ENCODE measurements around the gene BST2. TPM values are rescaled to one million over a fixed set of nuclear protein-coding genes. Genes with fewer than 3 reads are reported as not detected.

Gene BST2
- total RNA-seq, 3 donors from 2014 or later: 90.1 to 131 (median 127) TPM

DNA sequence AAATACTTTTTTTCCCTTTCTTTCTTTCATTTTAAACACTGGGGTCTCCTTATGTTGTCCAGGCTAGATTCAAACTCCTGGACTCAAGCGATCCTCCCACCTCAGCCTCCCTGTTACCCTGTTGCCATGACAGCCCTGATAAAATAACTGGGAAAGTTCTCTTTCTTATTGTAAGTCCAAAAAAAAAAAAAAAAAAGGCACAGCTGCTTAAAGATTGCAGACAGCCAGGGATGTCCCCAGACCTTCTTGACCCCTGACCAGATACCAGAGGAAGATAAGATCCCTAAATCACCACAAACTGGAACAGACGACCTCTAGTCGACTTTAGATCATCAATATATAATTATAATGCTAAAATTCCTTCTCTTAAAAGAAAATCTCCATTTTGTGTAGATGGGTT lies 13.3 kb upstream of the BST2 start:
- Histone ChIP-seq H3K4me1 (no peaks in the 10 kb centered on the region), H3K36me3 (no peaks in the 10 kb centered on the region), H3K4me3 (no peak overlapping the region), H3K9me3 (no peaks in the 10 kb centered on the region), H3K27me3 (no peaks in the 10 kb centered on the region), H3K27ac (no peak overlapping the region)
- intact Hi-C loops (cut with DNase I; ENCODE audit: low total_unique reads): loop anchor here (1.0 kb wide), 1 partner anchor 16 kb away; no protein-coding TSS in a partner anchor
- no peak for TF ChIP-seq POLR2AphosphoS5 (IDR thresholded peaks at IDR 0.05)
- TF ChIP-seq POLR2A (IDR thresholded peaks at IDR 0.05): no peak
- no peak for TF ChIP-seq CTCF (IDR thresholded peaks at IDR 0.05)
- no peak for DNase-seq (ENCODE audit: low spot score in 2 of 2)

DNA sequence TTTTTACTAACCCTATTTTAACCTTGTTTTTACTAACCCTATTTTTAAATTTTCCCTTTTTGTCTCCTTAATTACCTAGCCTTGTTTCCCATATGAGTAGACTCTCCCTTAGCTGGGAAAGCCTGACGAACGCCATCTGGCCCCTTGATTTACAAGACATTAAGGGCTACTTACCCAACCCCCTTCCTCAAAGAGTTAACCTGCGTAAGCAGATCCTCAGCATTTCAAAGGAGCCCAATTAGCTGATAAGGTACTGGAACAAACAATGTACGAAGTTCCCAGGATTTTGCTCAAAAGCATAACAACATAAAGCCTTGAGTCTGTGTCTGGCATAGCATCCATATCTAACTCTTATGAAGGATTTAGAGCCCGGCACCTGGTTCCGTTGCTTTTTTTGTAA lies 9.7 kb upstream of the BST2 start:
- TF ChIP-seq POLR2A (IDR thresholded peaks at IDR 0.05): no peak
- TF ChIP-seq POLR2AphosphoS5 (IDR thresholded peaks at IDR 0.05): no peak
- TF ChIP-seq CTCF (IDR thresholded peaks at IDR 0.05): no peak
- no peaks in the 10 kb centered on the region for H3K4me1 ChIP-seq
- H3K4me3 ChIP-seq: no peak overlapping the region
- intact Hi-C loops (cut with DNase I; ENCODE audit: low total_unique reads): no loop called here
- DNase-seq (ENCODE audit: low spot score in 2 of 2): no peak
- no peaks in the 10 kb centered on the region for H3K9me3 ChIP-seq
- no peak overlapping the region for H3K27ac ChIP-seq
- H3K27me3 ChIP-seq: no peaks in the 10 kb centered on the region
- no peaks in the 10 kb centered on the region for H3K36me3 ChIP-seq

DNA sequence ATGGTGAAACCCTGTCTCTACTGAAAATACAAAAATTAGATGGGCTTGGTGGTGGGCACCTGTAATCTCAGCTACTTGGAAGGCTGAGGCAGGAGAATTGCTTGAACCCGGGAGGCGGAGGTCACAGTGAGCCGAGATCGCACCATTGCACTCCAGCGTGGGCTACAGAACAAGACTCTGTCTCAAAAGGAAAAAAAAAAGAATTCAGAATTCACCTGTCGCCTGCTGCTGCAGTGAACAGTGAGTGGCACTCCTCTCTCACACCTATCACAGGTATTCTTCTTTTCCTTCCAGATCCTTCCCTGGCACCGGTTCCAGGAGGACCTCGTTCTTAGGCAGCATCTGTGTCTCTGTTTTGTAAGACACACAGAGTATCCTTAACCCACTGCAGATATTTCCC lies 8.7 kb upstream of the BST2 start:
- no peak for DNase-seq (ENCODE audit: low spot score in 2 of 2)
- H3K36me3 ChIP-seq: no peaks in the 10 kb centered on the region
- H3K9me3 ChIP-seq: no peaks in the 10 kb centered on the region
- H3K4me3 ChIP-seq: no peak overlapping the region
- H3K27me3 ChIP-seq: no peaks in the 10 kb centered on the region
- no peak for TF ChIP-seq POLR2AphosphoS5 (IDR thresholded peaks at IDR 0.05)
- no peak for TF ChIP-seq CTCF (IDR thresholded peaks at IDR 0.05)
- TF ChIP-seq POLR2A (IDR thresholded peaks at IDR 0.05): no peak
- intact Hi-C loops (cut with DNase I; ENCODE audit: low total_unique reads): no loop called here
- no peaks in the 10 kb centered on the region for H3K4me1 ChIP-seq
- H3K27ac ChIP-seq: no peak overlapping the region

DNA sequence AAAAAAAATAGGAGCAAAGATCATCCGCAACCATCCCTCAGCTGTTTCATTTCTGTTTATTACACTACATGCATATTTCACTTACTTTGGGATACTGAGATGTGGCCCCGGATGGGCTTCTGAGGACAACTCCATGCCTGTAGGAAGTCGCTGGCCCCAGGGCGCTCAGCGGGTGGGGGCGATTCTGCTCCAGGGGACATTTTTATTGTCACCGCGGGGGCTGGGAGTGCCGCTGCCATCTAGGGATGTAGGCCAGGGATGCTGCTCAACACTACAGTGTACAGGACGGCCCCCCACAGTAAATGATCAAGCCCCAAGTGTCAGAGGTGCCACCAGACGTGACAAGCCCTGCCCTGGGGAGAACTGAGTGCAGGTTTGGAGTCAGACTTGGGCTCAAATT lies 6.4 kb upstream of the BST2 start:
- no peak overlapping the region for H3K4me3 ChIP-seq
- no peak for TF ChIP-seq POLR2A (IDR thresholded peaks at IDR 0.05)
- intact Hi-C loops (cut with DNase I; ENCODE audit: low total_unique reads): no loop called here
- peaks cover 0 to 1% of the 10 kb centered on the region in 2 donors for H3K4me1 ChIP-seq
- no peak overlapping the region for H3K27ac ChIP-seq
- H3K36me3 ChIP-seq: no peaks in the 10 kb centered on the region
- DNase-seq (ENCODE audit: low spot score in 2 of 2): no peak
- no peaks in the 10 kb centered on the region for H3K27me3 ChIP-seq
- H3K9me3 ChIP-seq: no peaks in the 10 kb centered on the region

DNA sequence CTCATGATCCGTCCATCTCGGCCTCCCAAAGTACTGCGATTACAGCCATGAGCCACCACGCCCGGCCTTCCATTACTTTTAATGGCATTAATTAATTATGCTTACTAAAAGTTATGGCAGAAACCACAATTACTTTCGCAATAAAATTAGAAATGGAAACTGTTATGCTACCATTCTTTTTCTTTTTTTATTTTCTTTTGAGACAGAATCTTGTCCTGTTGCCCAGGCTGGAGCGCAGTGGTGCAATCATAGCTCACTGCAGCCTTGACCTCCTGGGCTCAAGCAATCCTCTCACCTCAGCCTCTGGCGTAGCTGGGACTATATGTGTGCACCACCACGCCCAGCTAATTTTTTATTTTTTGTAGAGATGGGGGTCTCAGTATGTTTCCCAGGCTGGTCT lies 4.6 kb upstream of the BST2 start:
- no peak overlapping the region for H3K27ac ChIP-seq
- no peak for TF ChIP-seq CTCF (IDR thresholded peaks at IDR 0.05)
- intact Hi-C loops (cut with DNase I; ENCODE audit: low total_unique reads): no loop called here

DNA sequence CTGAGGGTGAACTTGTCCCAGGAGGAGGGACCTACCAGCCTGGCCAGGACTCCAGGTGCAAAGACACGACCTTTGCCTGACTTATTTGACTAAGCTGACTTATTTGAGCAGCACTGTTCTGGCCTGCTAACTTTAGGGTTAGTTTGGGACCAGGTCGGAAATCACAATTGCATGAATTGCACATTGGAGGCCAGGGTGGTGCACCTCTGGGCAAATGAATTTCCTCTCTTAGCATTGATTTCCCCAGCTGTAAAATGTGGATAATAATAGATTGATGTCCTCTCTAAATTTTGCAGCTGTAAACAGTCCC lies 1.4 kb upstream of the BST2 start:
- Histone ChIP-seq H3K4me3 (peak overlapping the region in 2 of 3 donors; percentile 54 to 68), H3K27ac (peak overlapping the region; percentile 77 to 88), H3K4me1 (peaks cover 0 to 12% of the 10 kb centered on the region in 2 donors), H3K9me3 (no peaks in the 10 kb centered on the region), H3K27me3 (no peaks in the 10 kb centered on the region), H3K36me3 (no peaks in the 10 kb centered on the region)
- TF ChIP-seq POLR2A (IDR thresholded peaks at IDR 0.05): no peak
- TF ChIP-seq CTCF (IDR thresholded peaks at IDR 0.05): no peak
- no peak for TF ChIP-seq POLR2AphosphoS5 (IDR thresholded peaks at IDR 0.05)
- intact Hi-C loops (cut with DNase I; ENCODE audit: low total_unique reads): no loop called here
- no peak for DNase-seq (ENCODE audit: low spot score in 2 of 2)

More for the DNA sequence above, 4.6 kb upstream of the BST2 start:
- Histone ChIP-seq H3K4me1 (peaks cover 0 to 12% of the 10 kb centered on the region in 2 donors), H3K4me3 (no peak overlapping the region), H3K27me3 (no peaks in the 10 kb centered on the region), H3K9me3 (no peaks in the 10 kb centered on the region), H3K36me3 (no peaks in the 10 kb centered on the region)
- DNase-seq (ENCODE audit: low spot score in 2 of 2): no peak
